ENCODE data around the gene SLBP. TPM values are rescaled to one million over a fixed set of nuclear protein-coding genes. Genes with fewer than 3 reads are reported as not detected.

SLBP gene
- total and polyA plus RNA-seq, 2 donors (not counting 3 experiments of a cell fraction or from before 2014, with no cell fraction given), result 48.3 to 63.1 TPM

DNA sequence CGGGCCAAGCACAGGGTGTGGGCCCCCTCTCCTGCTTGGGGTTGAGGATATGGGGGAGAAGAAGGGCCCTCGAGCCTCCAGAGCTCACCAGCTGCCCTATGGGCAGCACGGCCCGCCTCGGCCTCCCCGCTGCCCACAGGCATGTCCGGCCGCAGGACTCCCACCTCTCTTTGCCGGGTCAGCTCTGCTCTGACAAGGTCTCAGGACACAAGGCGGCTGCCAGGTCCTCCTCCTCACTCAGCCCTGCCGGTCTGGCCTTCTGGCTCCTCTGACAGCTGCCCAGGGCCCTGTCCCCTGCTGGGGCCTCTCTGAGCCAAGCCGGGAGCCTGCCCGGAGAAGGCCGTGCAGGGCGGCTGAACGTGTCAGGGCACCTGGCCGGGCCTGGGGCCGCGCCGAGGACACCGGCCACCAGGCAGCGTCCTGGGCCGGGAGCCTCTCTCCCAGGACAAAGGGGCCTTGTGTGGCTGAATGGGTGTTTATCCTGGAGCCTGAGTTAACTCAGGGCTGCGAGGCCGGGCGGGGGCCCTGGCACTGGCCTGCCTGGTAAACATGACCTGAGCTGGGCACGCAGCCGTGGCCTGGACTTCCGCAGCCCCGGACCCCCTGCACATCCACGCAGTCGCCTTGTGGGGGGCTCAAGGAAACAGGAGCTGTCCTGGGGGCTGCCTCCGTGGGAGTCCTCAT, 34.9 kb upstream of the SLBP start:
- Histone ChIP-seq H3K4me3 (replicated peaks in 1 of 3; ENCODE audit: insufficient read depth in 1 of 3, low read depth in 1 of 3, low read length in 3 of 3) (no peak overlapping the region), H3K4me2 (ENCODE audit: insufficient read depth, low read length) (no peak overlapping the region), H3K36me3 (ENCODE audit: control insufficient read depth in 2 of 2, extremely low read depth in 1 of 2, insufficient read depth in 2 of 2, low read length in 2 of 2) (peaks cover 0 to 8% of the 10 kb centered on the region in 2 experiments), H3K27me3 (ENCODE audit: control insufficient read depth in 2 of 2, insufficient read depth in 2 of 2, low read length in 2 of 2) (no peaks in the 10 kb centered on the region), H3K79me2 (ENCODE audit: control insufficient read depth, insufficient read depth, low read length) (no peaks in the 10 kb centered on the region), H3K4me1 (ENCODE audit: control insufficient read depth, extremely low read depth, insufficient read depth, low read length) (peaks cover 4% of the 10 kb centered on the region), H2AFZ (ENCODE audit: low read depth, low read length) (no peak overlapping the region), H3K9me1 (replicated peaks; ENCODE audit: control insufficient read depth, extremely low read depth, insufficient read depth, low read length) (no peaks in the 10 kb centered on the region), H4K20me1 (replicated peaks; ENCODE audit: control insufficient read depth, extremely low read depth, insufficient read depth, low read length) (no peaks in the 10 kb centered on the region), H3K9me3 (replicated peaks; ENCODE audit: control insufficient read depth, insufficient read depth, low read length) (no peaks in the 10 kb centered on the region), H3K27ac (ENCODE audit: insufficient read depth, low read depth, low read length) (no peak overlapping the region), H3K9ac (replicated peaks; ENCODE audit: extremely low read depth, insufficient read depth, low read length) (no peak overlapping the region)
- TF ChIP-seq MYC (IDR thresholded peaks at IDR 0.05; ENCODE audit: low read depth, low read length), result no peak
- no peak for TF ChIP-seq EZH2 (IDR thresholded peaks at IDR 0.05; ENCODE audit: borderline replicate concordance, low read depth, low read length, severe bottlenecking)
- no peak for TF ChIP-seq POLR2AphosphoS5 (IDR thresholded peaks at IDR 0.05; ENCODE audit: insufficient read depth, low read depth, low read length)
- no peak for TF ChIP-seq FOS (IDR thresholded peaks at IDR 0.05; ENCODE audit: borderline replicate concordance, insufficient read depth, low read length)
- TF ChIP-seq GATA2 (IDR thresholded peaks at IDR 0.05; ENCODE audit: insufficient read depth, insufficient read length, low read depth, low read length), result no peak
- TF ChIP-seq, protein P1, sequence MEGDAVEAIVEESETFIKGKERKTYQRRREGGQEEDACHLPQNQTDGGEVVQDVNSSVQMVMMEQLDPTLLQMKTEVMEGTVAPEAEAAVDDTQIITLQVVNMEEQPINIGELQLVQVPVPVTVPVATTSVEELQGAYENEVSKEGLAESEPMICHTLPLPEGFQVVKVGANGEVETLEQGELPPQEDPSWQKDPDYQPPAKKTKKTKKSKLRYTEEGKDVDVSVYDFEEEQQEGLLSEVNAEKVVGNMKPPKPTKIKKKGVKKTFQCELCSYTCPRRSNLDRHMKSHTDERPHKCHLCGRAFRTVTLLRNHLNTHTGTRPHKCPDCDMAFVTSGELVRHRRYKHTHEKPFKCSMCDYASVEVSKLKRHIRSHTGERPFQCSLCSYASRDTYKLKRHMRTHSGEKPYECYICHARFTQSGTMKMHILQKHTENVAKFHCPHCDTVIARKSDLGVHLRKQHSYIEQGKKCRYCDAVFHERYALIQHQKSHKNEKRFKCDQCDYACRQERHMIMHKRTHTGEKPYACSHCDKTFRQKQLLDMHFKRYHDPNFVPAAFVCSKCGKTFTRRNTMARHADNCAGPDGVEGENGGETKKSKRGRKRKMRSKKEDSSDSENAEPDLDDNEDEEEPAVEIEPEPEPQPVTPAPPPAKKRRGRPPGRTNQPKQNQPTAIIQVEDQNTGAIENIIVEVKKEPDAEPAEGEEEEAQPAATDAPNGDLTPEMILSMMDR (IDR thresholded peaks at IDR 0.05; ENCODE audit: extremely low read depth in 1 of 2, insufficient read depth in 1 of 2, low read depth in 1 of 2, low read length in 2 of 2), result no peak
- TF ChIP-seq JUN (IDR thresholded peaks at IDR 0.05; ENCODE audit: borderline replicate concordance, insufficient read depth, insufficient read length, low read depth), result no peak
- TF ChIP-seq POLR2A (IDR thresholded peaks at IDR 0.05; ENCODE audit: low read depth, low read length), result no peak
- TF ChIP-seq MAX (IDR thresholded peaks at IDR 0.05; ENCODE audit: insufficient read depth, insufficient read length), result no peak
- no peak for DNase-seq (ENCODE audit: low read depth, low spot score)
- intact Hi-C loops (cut with micrococcal nuclease), result loop anchor here (5.0 kb wide), 1 partner anchor 45 kb away; the partner anchor contains the start of gene FGFR3
- BruUV-seq (replicated peaks), result no TSS peak
- dilution Hi-C loops (cut with MboI; ENCODE audit: extremely low pct_ligation_motif_present, low sequenced_read_pairs), result no loop called here
- no peak for FAIRE-seq
- ChIA-PET POLR2A (no interaction called here), CTCF (interaction anchor here (0.6 to 6.0 kb wide), 15 partner anchors 9 to 164 kb away, joined by 3 to 198 read pairs (median 13); partner anchors contain the start of gene FGFR3)

Data from endothelial cell of umbilical vein (primary cell).